Retinal pigment epithelial cell (primary cell): ENCODE results near the gene RIF1.
"Not testable (repeated sequence)": the region's sequence is repeated elsewhere in the genome, so short reads cannot be mapped to it uniquely, and the experiment has no call there.

Source experiments
- DNase-seq: peaks from one replicate; pipeline ENCODE4 v3.0.0-alpha.2; 2010; ENCODE audit warnings: low read depth
- H3K4me3 ChIP-seq: 2 replicates; pipeline ENCODE4 v1.5.1; 2011; ENCODE audit warnings: mild to moderate bottlenecking, low read length, control low read depth, moderate library complexity
- CTCF ChIP-seq: conservative IDR thresholded peaks from 2 replicates; pipeline ENCODE4 v1.5.1; 2011; ENCODE audit warnings: low read depth, low read length, control low read depth, inconsistent platforms

Gene RIF1

GRCh38 chr2:151417650-151418049 lies 7.9 kb downstream of the RIF1 start:
- no peak overlapping the region for H3K4me3 ChIP-seq
- DNase-seq, result no peak
- TF ChIP-seq CTCF, result no peak

- not testable (repeated sequence) for DNase-seq
These were observed 12.0 kb downstream of the RIF1 start for GRCh38 chr2:151421681-151422080.

GRCh38 chr2:151422917-151423439 lies 13.3 kb downstream of the RIF1 start:
- no peak overlapping the region for H3K4me3 ChIP-seq
- no peak for DNase-seq
- no peak for TF ChIP-seq CTCF

More at GRCh38 chr2:151421681-151422080, 12.0 kb downstream of the RIF1 start:
- H3K4me3 ChIP-seq, result not testable (repeated sequence)

GRCh38 chr2:151423760-151424159 lies 14.1 kb downstream of the RIF1 start:
- DNase-seq, result no peak
- no peak overlapping the region for H3K4me3 ChIP-seq
- TF ChIP-seq CTCF, result no peak

- TF ChIP-seq CTCF, result peak; percentile 37
- no peak overlapping the region for H3K4me3 ChIP-seq
- no peak for DNase-seq
These were observed 27.9 kb downstream of the RIF1 start for GRCh38 chr2:151437630-151438029.

GRCh38 chr2:151438506-151438905 lies 28.8 kb downstream of the RIF1 start:
- H3K4me3 ChIP-seq, result no peak overlapping the region
- no peak for DNase-seq
- TF ChIP-seq CTCF, result no peak

- DNase-seq, result no peak
- no peak overlapping the region for H3K4me3 ChIP-seq
- no peak for TF ChIP-seq CTCF
These were observed 29.4 kb downstream of the RIF1 start for GRCh38 chr2:151439127-151439526.

GRCh38 chr2:151459358-151459757 lies 49.7 kb downstream of the RIF1 start:
- TF ChIP-seq CTCF, result no peak
- H3K4me3 ChIP-seq, result no peak overlapping the region
- no peak for DNase-seq
